ENCODE results near the gene EML4. TPM values are rescaled to one million over a fixed set of nuclear protein-coding genes. Genes with fewer than 3 reads are reported as not detected.

The EML4 gene
- polyA plus RNA-seq, 1 of the 3 experiments (the other 2 are of a cell fraction), result 35.0 TPM

- Histone ChIP-seq H3K4me3 (ENCODE audit: low read depth in 2 of 2, low read length in 1 of 2) (no peak overlapping the region), H3K9me2 (no peaks in the 10 kb centered on the region), H3K4me2 (no peak overlapping the region), H3K27me3 (ENCODE audit: insufficient read depth) (no peaks in the 10 kb centered on the region), H3K79me2 (ENCODE audit: insufficient read depth) (peaks cover 96% of the 10 kb centered on the region), H3K4me1 (ENCODE audit: control insufficient read depth in 1 of 2, insufficient read depth in 2 of 2, low read depth in 1 of 2, low read length in 1 of 2) (peaks cover 5 to 10% of the 10 kb centered on the region in 2 experiments; a peak in 3 of 4 replicates), H3K9ac (no peak overlapping the region), H2AFZ (ENCODE audit: low read depth) (no peak overlapping the region), H4K20me1 (ENCODE audit: insufficient read depth) (peaks cover 54% of the 10 kb centered on the region), H3K27ac (ENCODE audit: low read depth in 2 of 2, low read length in 1 of 2) (no peak overlapping the region), H3K9me3 (no peaks in the 10 kb centered on the region), H3K36me3 (replicated peaks in 1 of 2; ENCODE audit: control insufficient read depth in 1 of 2, insufficient read depth in 2 of 2, low read length in 1 of 2) (peaks cover 0 to 8% of the 10 kb centered on the region in 2 experiments), H3F3A (replicated peaks; ENCODE audit: insufficient read depth) (peaks cover 5% of the 10 kb centered on the region)
- TF ChIP-seq MEF2A (IDR thresholded peaks at IDR 0.05; ENCODE audit: borderline replicate concordance, low read depth) (no peak), YY1 (IDR thresholded peaks at IDR 0.05; ENCODE audit: low read depth) (no peak), SIN3A (IDR thresholded peaks at IDR 0.05; ENCODE audit: borderline replicate concordance, low read depth, low read length) (no peak), TEAD4 (IDR thresholded peaks at IDR 0.05; ENCODE audit: borderline replicate concordance, insufficient read depth) (no peak), PBX3 (IDR thresholded peaks at IDR 0.05) (no peak), GATA2 (CRISPR knock-in tag; IDR thresholded peaks at IDR 0.05) (no peak), NFIC (IDR thresholded peaks at IDR 0.05; ENCODE audit: borderline replicate concordance) (no peak), EZH2phosphoT487 (IDR thresholded peaks at IDR 0.05; ENCODE audit: borderline replicate concordance, low read depth) (no peak), ELF1 (IDR thresholded peaks at IDR 0.05) (no peak), CHD2 (IDR thresholded peaks at IDR 0.05; ENCODE audit: low read length, partially characterized antibody) (no peak), GABPA (IDR thresholded peaks at IDR 0.05; ENCODE audit: low read depth) (no peak), JUND (IDR thresholded peaks at IDR 0.05) (no peak), MAX (IDR thresholded peaks at IDR 0.05; ENCODE audit: low read depth) (no peak), RCOR1 (IDR thresholded peaks at IDR 0.05; ENCODE audit: low read length) (no peak), POLR2AphosphoS5 (IDR thresholded peaks at IDR 0.05; ENCODE audit: low read depth, low read length) (no peak), SMC3 (IDR thresholded peaks at IDR 0.05; ENCODE audit: low read depth, low read length) (no peak), NRF1 (IDR thresholded peaks at IDR 0.05; ENCODE audit: low read depth, low read length) (no peak)
- no peak for DNase-seq
- CTCF ChIA-PET, result no interaction called here
- WGBS (ENCODE audit: low lambda C conversion rate), result 92% methylated on average over 10 of the region's 10 CpGs
- POLR2A ChIA-PET, result no interaction called here
Measured at GRCh38 chr2:42176992-42177738, 8.0 kb downstream of the EML4 start.

GRCh38 chr2:42178335-42178734 is 9.2 kb downstream of the EML4 start:
- H3K9me2 ChIP-seq, result no peaks in the 10 kb centered on the region
- POLR2A ChIA-PET, result no interaction called here
- TF ChIP-seq PBX3 (IDR thresholded peaks at IDR 0.05) (no peak), FOSL2 (IDR thresholded peaks at IDR 0.05; ENCODE audit: borderline replicate concordance, low read depth) (no peak), ZBTB33 (IDR thresholded peaks at IDR 0.05; ENCODE audit: borderline replicate concordance, low read depth) (no peak), NRF1 (IDR thresholded peaks at IDR 0.05; ENCODE audit: low read depth, low read length) (no peak), FOXM1 (IDR thresholded peaks at IDR 0.05; ENCODE audit: low read depth) (no peak), YY1 (IDR thresholded peaks at IDR 0.05; ENCODE audit: low read depth) (no peak)

More at GRCh38 chr2:42178335-42178734, 9.2 kb downstream of the EML4 start:
- Histone ChIP-seq H3K79me2 (ENCODE audit: insufficient read depth) (peaks cover 96% of the 10 kb centered on the region), H3K36me3 (replicated peaks in 1 of 2; ENCODE audit: control insufficient read depth in 1 of 2, insufficient read depth in 2 of 2, low read length in 1 of 2) (peaks cover 0 to 8% of the 10 kb centered on the region in 2 experiments), H3K27ac (ENCODE audit: low read depth in 2 of 2, low read length in 1 of 2) (no peak overlapping the region; a peak in 1 of 4 replicates), H3F3A (replicated peaks; ENCODE audit: insufficient read depth) (peaks cover 5% of the 10 kb centered on the region), H3K9me3 (no peaks in the 10 kb centered on the region), H4K20me1 (ENCODE audit: insufficient read depth) (peaks cover 42% of the 10 kb centered on the region; the same call in 1 of the 2 replicates), H3K4me3 (ENCODE audit: low read depth in 2 of 2, low read length in 1 of 2) (no peak overlapping the region), H3K27me3 (ENCODE audit: insufficient read depth) (no peaks in the 10 kb centered on the region), H3K4me2 (no peak overlapping the region), H3K4me1 (ENCODE audit: control insufficient read depth in 1 of 2, insufficient read depth in 2 of 2, low read depth in 1 of 2, low read length in 1 of 2) (peaks cover 6 to 10% of the 10 kb centered on the region in 2 experiments; a peak in 3 of 4 replicates), H3K9ac (no peak overlapping the region), H2AFZ (ENCODE audit: low read depth) (no peak overlapping the region)
- 88% methylated on average over 6 of the region's 6 CpGs for WGBS (ENCODE audit: low lambda C conversion rate)
- CTCF ChIA-PET, result interaction anchor here (1.4 to 1.5 kb wide), 2 partner anchors 18 to 92 kb away, joined by 5 to 6 read pairs; no protein-coding TSS in a partner anchor
- no peak for DNase-seq

Data from SK-N-SH (cell line).